Natural killer cell (primary cell): Measurements from ENCODE around the gene WNT8B. TPM values are rescaled to one million over a fixed set of nuclear protein-coding genes. Genes with fewer than 3 reads are reported as not detected.

Experiments used
- ATAC-seq, 3 donors: fragments of 150-1000 bp in 2 of 3; fragments of 200-7000 bp in 1 of 3; cut with Tn5 transposase; 1 replicate in 1 of 3; 2 replicates in 2 of 3; pipeline ENCODE4 v1.10.0; 2021; ENCODE audit warnings: mild to moderate bottlenecking in 2 of 3, moderate library complexity in 2 of 3
- DNase-seq, 2 donors: peaks; one replicate each; pipeline versions ENCODE4 v3.0.0 to v3.0.0-alpha.2; 2013 to 2021; ENCODE audit warnings: mixed read lengths in 1 of 2
- H3K27ac ChIP-seq: one replicate; pipeline ENCODE4 v1.5.1; 2013; ENCODE audit warnings: mild to moderate bottlenecking, low read length
- H3K27me3 ChIP-seq: one replicate; pipeline ENCODE4 v1.6.1; 2013; ENCODE audit warnings: low read length; ENCODE audit not compliant: control insufficient read depth, insufficient read depth
- H3K36me3 ChIP-seq: one replicate; pipeline ENCODE4 v1.6.1; 2013; ENCODE audit warnings: low read length; ENCODE audit not compliant: control insufficient read depth, insufficient read depth
- H3K4me1 ChIP-seq: one replicate; pipeline ENCODE4 v1.6.1; 2013; ENCODE audit warnings: low read length; ENCODE audit not compliant: control insufficient read depth, insufficient read depth
- H3K4me3 ChIP-seq: one replicate; pipeline ENCODE4 v1.5.1; 2013; ENCODE audit warnings: low read length
- H3K9me3 ChIP-seq: one replicate; pipeline ENCODE4 v1.6.1; 2013; ENCODE audit warnings: low read length; ENCODE audit not compliant: control insufficient read depth, insufficient read depth
- H3K27ac Mint-ChIP-seq, 2 donors: one replicate each; pipeline ENCODE4 v1.8.0; 2022; ENCODE audit warnings: mild to moderate bottlenecking in 2 of 2, mixed read lengths in 2 of 2, moderate library complexity in 1 of 2
- H3K27me3 Mint-ChIP-seq, 2 donors: one replicate each; pipeline ENCODE4 v1.8.0; 2022; ENCODE audit warnings: low read depth in 2 of 2, mixed read lengths in 2 of 2
- H3K36me3 Mint-ChIP-seq: one replicate; pipeline ENCODE4 v1.8.0; 2022; ENCODE audit warnings: mixed read lengths
- H3K4me1 Mint-ChIP-seq, 2 donors: one replicate each; pipeline ENCODE4 v1.8.0; 2022; ENCODE audit warnings: mixed read lengths in 2 of 2
- H3K4me3 Mint-ChIP-seq: one replicate; pipeline ENCODE4 v1.8.0; 2022; ENCODE audit warnings: mild to moderate bottlenecking, moderate library complexity, mixed read lengths
- H3K9me3 Mint-ChIP-seq, 2 donors: one replicate each; pipeline ENCODE4 v1.8.0; 2022; ENCODE audit warnings: mixed read lengths in 2 of 2
- CTCF ChIP-seq: fragments of 200-600 bp; IDR thresholded peaks from one replicate; pipeline ENCODE4 v1.8.0; 2022; ENCODE audit warnings: antibody characterized with exemption
- WGBS: methylation state at CpG from one replicate; pipeline ENCODE4 v1.1.7; 2013; ENCODE audit warnings: missing lambda C conversion rate; ENCODE audit not compliant: insufficient coverage; 5-methylcytosine and 5-hydroxymethylcytosine counted together
- intact Hi-C: fragments of 100-400 bp; cut with micrococcal nuclease; formaldehyde crosslinking; loops from one replicate; pipeline ENCODE4 v1.14.2; 2022
- total RNA-seq, 4 donors: library from RNA; stranded (reverse); fragments of 120-200 nt in 1 of 4; gene quantifications; one replicate each; pipeline versions ENCODE4 v1.2.3 to v1.2.4, GENCODE V29; 2013 to 2022

Gene WNT8B
- total RNA-seq, 3 donors from 2014 or later (not counting 1 experiment from before 2014, with no cell fraction given), result not detected

GRCh38 chr10:100485801-100486495 is 23.1 kb downstream of the WNT8B start:
- no peak overlapping the region for H3K27ac ChIP-seq
- Mint-ChIP-seq H3K9me3 (no peaks in the 10 kb centered on the region), H3K4me3 (no peak overlapping the region), H3K27me3 (peaks cover 11 to 19% of the 10 kb centered on the region in 2 donors), H3K36me3 (no peaks in the 10 kb centered on the region), H3K27ac (no peak overlapping the region), H3K4me1 (peaks cover 21% of the 10 kb centered on the region in 2 donors)
- TF ChIP-seq CTCF, result no peak
- peaks cover 32% of the 10 kb centered on the region for H3K36me3 ChIP-seq
- H3K4me1 ChIP-seq, result peaks cover 18% of the 10 kb centered on the region
- H3K4me3 ChIP-seq, result no peak overlapping the region
- H3K9me3 ChIP-seq, result no peaks in the 10 kb centered on the region
- no peak for DNase-seq
- no peak for ATAC-seq
- peaks cover 3% of the 10 kb centered on the region for H3K27me3 ChIP-seq
- 96% methylated on average over 9 of the region's 10 CpGs for WGBS
- intact Hi-C loops, result no loop called here

GRCh38 chr10:100487529-100487928 is 24.7 kb downstream of the WNT8B start:
- H3K9me3 ChIP-seq, result no peaks in the 10 kb centered on the region
- H3K4me3 ChIP-seq, result no peak overlapping the region
- no peak for ATAC-seq
- H3K36me3 ChIP-seq, result peaks cover 32% of the 10 kb centered on the region
- peaks cover 8 to 11% of the 10 kb centered on the region in 2 donors for H3K27me3 Mint-ChIP-seq
- no peaks in the 10 kb centered on the region for H3K9me3 Mint-ChIP-seq
- 85% methylated on average over 6 of the region's 6 CpGs for WGBS
- no peak for TF ChIP-seq CTCF
- H3K27me3 ChIP-seq, result peaks cover 3% of the 10 kb centered on the region
- H3K4me1 ChIP-seq, result peaks cover 6% of the 10 kb centered on the region
- no peak overlapping the region for H3K27ac ChIP-seq
- H3K4me1 Mint-ChIP-seq, result peaks cover 9% of the 10 kb centered on the region in 2 donors
- H3K4me3 Mint-ChIP-seq, result no peak overlapping the region
- H3K36me3 Mint-ChIP-seq, result no peaks in the 10 kb centered on the region
- no peak for DNase-seq
- intact Hi-C loops, result no loop called here
- H3K27ac Mint-ChIP-seq, result no peak overlapping the region

GRCh38 chr10:100489396-100489795 is 26.6 kb downstream of the WNT8B start:
- Histone ChIP-seq H3K27ac (no peak overlapping the region), H3K4me1 (no peaks in the 10 kb centered on the region), H3K9me3 (no peaks in the 10 kb centered on the region), H3K4me3 (no peak overlapping the region), H3K27me3 (no peaks in the 10 kb centered on the region), H3K36me3 (peaks cover 32% of the 10 kb centered on the region)
- no peak for TF ChIP-seq CTCF
- no peak overlapping the region for H3K27ac Mint-ChIP-seq
- ATAC-seq, result no peak
- 90% methylated on average over 3 of the region's 5 CpGs for WGBS
- no peaks in the 10 kb centered on the region for H3K4me1 Mint-ChIP-seq
- H3K36me3 Mint-ChIP-seq, result no peaks in the 10 kb centered on the region
- no peaks in the 10 kb centered on the region for H3K27me3 Mint-ChIP-seq
- no peak for DNase-seq
- no peak overlapping the region for H3K4me3 Mint-ChIP-seq
- intact Hi-C loops, result no loop called here
- H3K9me3 Mint-ChIP-seq, result no peaks in the 10 kb centered on the region

- 93% methylated on average over 2 of the region's 2 CpGs for WGBS
- Mint-ChIP-seq H3K36me3 (peaks cover under 1% of the 10 kb centered on the region), H3K4me3 (no peak overlapping the region), H3K9me3 (no peaks in the 10 kb centered on the region), H3K27me3 (no peaks in the 10 kb centered on the region), H3K4me1 (no peaks in the 10 kb centered on the region), H3K27ac (no peak overlapping the region)
- intact Hi-C loops, result no loop called here
- DNase-seq (no peak), ATAC-seq (no peak)
- Histone ChIP-seq H3K4me3 (no peak overlapping the region), H3K4me1 (no peaks in the 10 kb centered on the region), H3K27me3 (no peaks in the 10 kb centered on the region), H3K9me3 (no peaks in the 10 kb centered on the region), H3K27ac (no peak overlapping the region), H3K36me3 (peaks cover 36% of the 10 kb centered on the region)
- TF ChIP-seq CTCF, result no peak
Observed at GRCh38 chr10:100490531-100490930, 27.7 kb downstream of the WNT8B start.
